Measurements from ENCODE around the gene SLC7A5. TPM values are rescaled to one million over a fixed set of nuclear protein-coding genes. Genes with fewer than 3 reads are reported as not detected.
A peak's percentile ranks its signal among the peaks of the same experiment; 100 is the strongest.
"Not testable (repeated sequence)": the region's sequence is repeated elsewhere in the genome, so short reads cannot be mapped to it uniquely, and the experiment has no call there.

SLC7A5 gene
- total and polyA plus RNA-seq, 2 of the 13 experiments (the other 11 are each of a cell fraction or from before 2014, with no cell fraction given) = 79.6 to 155 TPM

GRCh38 chr16:87858151-87858993 lies 10.9 kb downstream of the SLC7A5 start (continued):
- TF ChIP-seq, protein P1, sequence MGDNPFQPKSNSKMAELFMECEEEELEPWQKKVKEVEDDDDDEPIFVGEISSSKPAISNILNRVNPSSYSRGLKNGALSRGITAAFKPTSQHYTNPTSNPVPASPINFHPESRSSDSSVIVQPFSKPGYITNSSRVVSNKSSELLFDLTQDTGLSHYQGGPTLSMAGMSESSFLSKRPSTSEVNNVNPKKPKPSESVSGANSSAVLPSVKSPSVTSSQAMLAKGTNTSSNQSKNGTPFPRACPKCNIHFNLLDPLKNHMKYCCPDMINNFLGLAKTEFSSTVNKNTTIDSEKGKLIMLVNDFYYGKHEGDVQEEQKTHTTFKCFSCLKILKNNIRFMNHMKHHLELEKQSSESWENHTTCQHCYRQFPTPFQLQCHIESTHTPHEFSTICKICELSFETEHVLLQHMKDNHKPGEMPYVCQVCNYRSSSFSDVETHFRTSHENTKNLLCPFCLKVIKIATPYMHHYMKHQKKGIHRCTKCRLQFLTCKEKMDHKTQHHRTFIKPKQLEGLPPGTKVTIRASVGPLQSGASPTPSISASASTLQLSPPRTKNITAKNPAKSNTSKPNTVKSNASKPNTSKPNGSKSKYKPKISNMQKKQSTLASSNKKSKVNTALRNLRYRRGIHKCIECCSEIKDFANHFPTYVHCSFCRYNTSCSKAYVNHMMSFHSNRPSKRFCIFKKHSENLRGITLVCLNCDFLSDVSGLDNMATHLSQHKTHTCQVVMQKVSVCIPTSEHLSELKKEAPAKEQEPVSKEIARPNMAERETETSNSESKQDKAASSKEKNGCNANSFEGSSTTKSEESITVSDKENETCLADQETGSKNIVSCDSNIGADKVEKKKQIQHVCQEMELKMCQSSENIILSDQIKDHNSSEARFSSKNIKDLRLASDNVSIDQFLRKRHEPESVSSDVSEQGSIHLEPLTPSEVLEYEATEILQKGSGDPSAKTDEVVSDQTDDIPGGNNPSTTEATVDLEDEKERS (CRISPR knock-in tag; IDR thresholded peaks at IDR 0.05) = 0 out of 2 replicates have a peak, but pooled peaks have one; percentile 43
- TF ChIP-seq ISL2 (CRISPR knock-in tag; IDR thresholded peaks at IDR 0.05) (peak; percentile 49; the same call in 1 of the 2 replicates), KAT8 (CRISPR knock-in tag; IDR thresholded peaks at IDR 0.05) (peak; percentile 44; the same call in 1 of the 2 replicates), ZNF644 (CRISPR knock-in tag; IDR thresholded peaks at IDR 0.05; ENCODE audit: low read depth) (peak; percentile 60; the same call in 1 of the 2 replicates), SP5 (CRISPR knock-in tag; IDR thresholded peaks at IDR 0.05; ENCODE audit: borderline replicate concordance, low read depth) (peak; percentile 42; the same call in 1 of the 2 replicates), ZNF12 (CRISPR knock-in tag; IDR thresholded peaks at IDR 0.05) (peak; percentile 76; the same call in 1 of the 2 replicates), MIER3 (CRISPR knock-in tag; IDR thresholded peaks at IDR 0.05; ENCODE audit: borderline replicate concordance) (peak; percentile 50; the same call in 1 of the 2 replicates), THRA (CRISPR knock-in tag; IDR thresholded peaks at IDR 0.05; ENCODE audit: borderline replicate concordance) (peak; percentile 51; the same call in 1 of the 2 replicates), GABPA (CRISPR knock-in tag; IDR thresholded peaks at IDR 0.05; ENCODE audit: low read depth) (peak; percentile 55), ZNF770 (CRISPR knock-in tag; IDR thresholded peaks at IDR 0.05) (peak; percentile 53; the same call in 1 of the 2 replicates), RXRB (CRISPR knock-in tag; IDR thresholded peaks at IDR 0.05; ENCODE audit: borderline replicate concordance) (peak; percentile 79), RBM39 (IDR thresholded peaks at IDR 0.05; ENCODE audit: low read depth, low read length, poor library complexity, severe bottlenecking) (peak; percentile 26), NKX3-1 (CRISPR knock-in tag; IDR thresholded peaks at IDR 0.05) (peak; percentile 31; the same call in 1 of the 2 replicates), PPARG (CRISPR knock-in tag; conservative IDR thresholded peaks at IDR 0.05) (0 out of 2 replicates have a peak, but pooled peaks have one; percentile 38), IRF2 (CRISPR knock-in tag; IDR thresholded peaks at IDR 0.05) (peak; percentile 62; the same call in 1 of the 2 replicates), ETV5 (CRISPR knock-in tag; IDR thresholded peaks at IDR 0.05; ENCODE audit: borderline replicate concordance) (peak; percentile 95), KDM2A (CRISPR knock-in tag; IDR thresholded peaks at IDR 0.05; ENCODE audit: borderline replicate concordance, low read depth) (peak; percentile 50), NR2C2 (CRISPR knock-in tag; IDR thresholded peaks at IDR 0.05; ENCODE audit: borderline replicate concordance) (peak; percentile 56; the same call in 1 of the 2 replicates), ZIK1 (CRISPR knock-in tag; IDR thresholded peaks at IDR 0.05; ENCODE audit: borderline replicate concordance, low read depth) (0 out of 2 replicates have a peak, but pooled peaks have one; percentile 45), ZNF558 (CRISPR knock-in tag; IDR thresholded peaks at IDR 0.05; ENCODE audit: borderline replicate concordance) (peak; percentile 39; the same call in 1 of the 2 replicates)
- TF ChIP-seq, protein P2, sequence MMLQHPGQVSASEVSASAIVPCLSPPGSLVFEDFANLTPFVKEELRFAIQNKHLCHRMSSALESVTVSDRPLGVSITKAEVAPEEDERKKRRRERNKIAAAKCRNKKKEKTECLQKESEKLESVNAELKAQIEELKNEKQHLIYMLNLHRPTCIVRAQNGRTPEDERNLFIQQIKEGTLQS (CRISPR knock-in tag; IDR thresholded peaks at IDR 0.05) = 0 out of 2 replicates have a peak, but pooled peaks have one; percentile 27
- TF ChIP-seq GABPA (IDR thresholded peaks at IDR 0.05; ENCODE audit: low read depth, low read length) = not testable (repeated sequence)
